HCEC 1CT (cell line): ENCODE results near the gene SBK2.

Source experiments
- DNase-seq: peaks from one replicate; pipeline ENCODE4 v3.0.0-alpha.2; 2017

Gene SBK2

DNA sequence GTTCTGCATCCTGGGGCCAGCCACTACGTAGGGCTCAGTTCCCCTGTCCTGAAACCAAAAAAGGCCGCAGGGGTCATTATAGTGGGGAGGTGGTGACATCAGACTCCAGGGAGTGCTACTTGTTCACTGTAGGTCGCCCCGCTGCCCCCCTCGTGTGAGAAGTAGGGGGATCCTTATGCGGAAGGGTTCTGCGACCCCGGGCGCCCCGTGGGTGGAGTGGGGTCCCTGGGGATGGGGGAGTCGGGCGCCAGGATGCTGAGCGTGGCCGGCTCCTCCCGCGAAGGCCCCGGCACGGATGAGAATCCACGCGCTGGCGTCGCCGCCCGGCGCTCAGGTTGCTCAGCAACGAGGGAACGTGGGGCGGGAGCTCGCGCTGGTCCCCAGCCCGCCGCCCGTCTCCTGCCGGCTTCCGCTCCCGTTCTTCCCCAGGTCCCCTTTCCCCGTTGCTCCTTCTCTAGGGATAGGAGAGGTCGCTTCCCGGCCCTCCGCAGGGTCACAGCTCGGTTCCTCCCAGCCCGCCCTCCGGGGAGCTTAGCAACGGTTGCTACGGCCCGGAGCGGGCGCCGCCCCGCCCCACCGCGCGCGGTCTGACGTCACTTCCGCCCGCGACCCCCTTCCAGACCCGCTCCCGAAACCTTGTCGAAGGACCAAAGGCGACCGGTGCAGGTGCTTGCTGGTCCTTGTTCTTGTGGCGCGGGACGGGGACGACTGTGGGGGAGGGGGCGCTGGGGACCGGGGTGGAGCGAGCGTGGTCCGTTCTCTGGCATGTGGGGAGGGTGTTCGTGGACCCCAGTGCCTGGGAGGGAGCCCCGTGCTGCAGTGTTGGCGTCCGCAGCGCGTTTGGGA is 52.1 kb downstream of the SBK2 start, which contains the start of gene NAT14:
NAT14 (plus strand) TSS at position 596 of the 846 bp plus-strand sequence. CDS start 521 bp downstream, outside the sequence.
- DNase-seq, result peak; percentile 40

DNA sequence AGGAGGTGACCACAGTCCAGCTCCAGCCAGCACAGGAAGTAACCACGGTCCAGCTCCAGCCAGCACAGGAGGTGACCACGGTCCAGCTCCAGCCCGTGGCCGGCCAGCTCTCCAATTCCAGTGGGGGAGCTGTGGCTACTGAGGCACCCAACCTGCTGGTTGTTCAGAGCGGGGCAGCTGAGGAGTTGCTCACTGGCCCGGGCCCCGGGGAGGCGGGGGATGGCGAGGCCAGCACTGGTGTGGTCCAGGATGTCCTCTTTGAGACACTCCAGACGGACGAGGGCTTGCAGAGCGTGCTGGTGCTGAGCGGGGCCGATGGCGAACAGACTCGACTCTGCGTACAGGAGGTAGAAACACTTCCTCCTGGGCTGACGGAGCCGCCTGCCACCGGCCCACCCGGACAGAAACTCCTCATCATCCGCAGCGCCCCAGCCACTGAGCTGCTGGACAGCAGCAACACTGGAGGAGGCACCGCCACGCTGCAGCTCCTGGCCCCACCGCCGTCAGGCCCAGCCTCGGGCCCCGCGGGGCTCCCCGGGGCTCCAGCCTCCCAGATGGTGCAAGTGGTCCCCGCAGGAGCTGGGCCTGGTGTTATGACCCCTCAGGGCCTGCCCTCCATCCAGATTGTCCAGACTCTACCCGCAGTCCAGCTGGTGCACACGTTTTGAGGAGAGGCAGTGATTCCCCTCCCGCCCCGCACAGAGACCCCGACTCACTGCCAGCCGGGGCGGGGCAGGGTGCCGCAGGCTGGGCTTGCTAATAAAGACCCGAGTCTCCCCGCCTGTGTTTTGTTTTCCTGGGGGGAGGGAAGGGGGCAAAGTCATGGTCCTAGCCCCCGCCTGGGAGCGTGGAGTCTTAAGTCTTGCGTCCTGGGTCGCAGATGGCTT is 53.0 kb downstream of the SBK2 start:
- DNase-seq, result no peak

DNA sequence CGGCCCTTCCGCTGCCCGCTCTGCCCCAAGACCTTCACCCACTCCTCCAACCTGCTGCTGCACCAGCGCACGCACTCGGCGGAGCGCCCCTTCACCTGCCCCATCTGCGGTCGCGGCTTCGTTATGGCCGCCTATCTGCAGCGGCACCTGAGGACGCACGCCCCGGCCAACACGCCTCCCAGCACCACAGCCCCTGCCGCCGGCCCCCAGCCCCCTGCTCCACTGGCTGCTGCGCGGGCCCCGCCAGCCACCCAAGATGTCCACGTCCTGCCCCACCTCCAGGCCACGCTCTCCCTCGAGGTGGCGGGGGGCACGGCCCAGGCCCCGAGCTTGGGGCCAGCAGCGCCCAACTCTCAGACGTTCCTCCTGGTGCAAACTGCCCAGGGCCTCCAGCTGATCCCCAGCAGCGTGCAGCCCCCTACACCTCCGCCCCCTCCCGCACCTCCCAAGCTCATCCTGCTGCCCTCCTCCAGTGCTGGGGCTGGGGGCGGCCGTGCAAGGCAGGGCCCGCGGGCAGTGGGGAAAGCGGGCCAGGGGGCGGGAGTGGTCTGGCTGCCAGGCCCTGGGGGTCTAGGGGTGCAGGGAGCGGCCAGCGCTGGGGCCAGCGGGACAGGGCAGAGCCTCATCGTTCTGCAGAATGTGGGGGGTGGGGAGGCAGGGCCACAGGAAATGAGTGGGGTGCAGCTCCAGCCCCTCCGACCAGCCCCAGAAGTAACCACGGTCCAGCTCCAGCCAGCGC is 53.8 kb downstream of the SBK2 start:
- no peak for DNase-seq

DNA sequence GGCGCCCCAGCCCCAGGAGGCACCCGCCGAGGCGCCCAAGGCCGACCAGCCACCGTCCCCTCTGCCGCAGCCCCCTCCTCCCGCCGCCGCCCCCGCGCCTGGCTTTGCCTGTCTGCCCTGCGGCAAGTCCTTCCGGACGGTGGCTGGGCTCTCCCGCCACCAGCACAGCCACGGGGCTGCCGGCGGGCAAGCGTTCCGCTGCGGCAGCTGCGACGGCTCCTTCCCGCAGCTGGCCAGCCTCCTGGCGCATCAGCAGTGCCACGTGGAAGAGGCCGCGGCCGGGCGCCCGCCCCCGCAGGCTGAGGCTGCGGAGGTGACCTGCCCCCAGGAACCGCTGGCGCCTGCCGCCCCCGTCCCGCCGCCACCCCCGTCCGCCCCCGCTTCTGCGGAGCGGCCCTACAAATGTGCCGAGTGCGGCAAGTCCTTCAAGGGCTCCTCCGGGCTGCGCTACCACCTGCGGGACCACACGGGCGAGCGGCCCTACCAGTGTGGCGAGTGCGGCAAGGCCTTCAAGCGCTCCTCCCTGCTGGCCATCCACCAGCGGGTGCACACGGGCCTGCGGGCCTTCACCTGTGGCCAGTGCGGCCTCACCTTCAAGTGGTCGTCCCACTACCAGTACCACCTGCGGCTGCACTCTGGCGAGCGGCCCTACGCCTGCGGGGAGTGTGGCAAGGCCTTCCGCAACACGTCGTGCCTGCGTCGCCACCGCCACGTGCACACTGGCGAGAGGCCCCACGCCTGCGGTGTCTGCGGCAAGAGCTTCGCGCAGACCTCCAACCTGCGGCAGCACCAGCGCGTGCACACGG is 54.6 kb downstream of the SBK2 start:
- no peak for DNase-seq

DNA sequence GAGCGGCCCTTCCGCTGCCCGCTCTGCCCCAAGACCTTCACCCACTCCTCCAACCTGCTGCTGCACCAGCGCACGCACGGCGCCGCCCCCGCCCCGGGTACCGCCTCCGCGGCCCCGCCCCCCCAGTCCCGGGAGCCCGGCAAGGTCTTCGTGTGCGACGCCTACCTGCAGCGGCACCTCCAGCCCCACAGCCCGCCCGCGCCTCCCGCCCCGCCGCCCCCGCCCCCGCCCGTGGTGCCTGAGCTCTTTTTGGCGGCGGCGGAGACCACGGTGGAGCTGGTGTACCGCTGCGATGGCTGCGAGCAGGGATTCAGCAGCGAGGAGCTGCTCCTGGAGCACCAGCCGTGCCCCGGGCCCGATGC is 55.2 kb downstream of the SBK2 start:
- no peak for DNase-seq

DNA sequence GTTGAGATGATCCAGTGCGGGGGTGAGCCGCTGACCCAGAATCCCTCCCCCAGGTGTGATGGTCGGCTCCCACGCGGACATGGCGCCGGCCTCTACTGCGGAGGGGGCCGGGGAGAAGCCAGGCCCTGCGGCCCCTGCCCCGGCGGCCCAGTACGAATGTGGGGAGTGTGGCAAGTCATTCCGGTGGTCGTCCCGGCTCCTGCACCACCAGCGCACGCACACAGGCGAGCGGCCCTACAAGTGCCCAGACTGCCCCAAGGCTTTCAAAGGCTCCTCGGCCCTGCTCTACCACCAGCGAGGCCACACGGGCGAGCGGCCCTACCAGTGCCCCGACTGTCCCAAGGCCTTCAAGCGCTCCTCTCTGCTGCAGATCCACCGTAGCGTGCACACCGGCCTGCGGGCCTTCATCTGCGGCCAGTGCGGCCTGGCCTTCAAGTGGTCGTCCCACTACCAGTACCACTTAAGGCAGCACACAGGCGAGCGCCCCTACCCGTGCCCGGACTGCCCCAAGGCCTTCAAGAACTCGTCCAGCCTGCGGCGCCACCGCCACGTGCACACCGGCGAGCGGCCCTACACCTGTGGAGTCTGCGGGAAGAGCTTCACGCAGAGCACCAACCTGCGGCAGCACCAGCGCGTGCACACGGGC is 55.7 kb downstream of the SBK2 start:
- no peak for DNase-seq

DNA sequence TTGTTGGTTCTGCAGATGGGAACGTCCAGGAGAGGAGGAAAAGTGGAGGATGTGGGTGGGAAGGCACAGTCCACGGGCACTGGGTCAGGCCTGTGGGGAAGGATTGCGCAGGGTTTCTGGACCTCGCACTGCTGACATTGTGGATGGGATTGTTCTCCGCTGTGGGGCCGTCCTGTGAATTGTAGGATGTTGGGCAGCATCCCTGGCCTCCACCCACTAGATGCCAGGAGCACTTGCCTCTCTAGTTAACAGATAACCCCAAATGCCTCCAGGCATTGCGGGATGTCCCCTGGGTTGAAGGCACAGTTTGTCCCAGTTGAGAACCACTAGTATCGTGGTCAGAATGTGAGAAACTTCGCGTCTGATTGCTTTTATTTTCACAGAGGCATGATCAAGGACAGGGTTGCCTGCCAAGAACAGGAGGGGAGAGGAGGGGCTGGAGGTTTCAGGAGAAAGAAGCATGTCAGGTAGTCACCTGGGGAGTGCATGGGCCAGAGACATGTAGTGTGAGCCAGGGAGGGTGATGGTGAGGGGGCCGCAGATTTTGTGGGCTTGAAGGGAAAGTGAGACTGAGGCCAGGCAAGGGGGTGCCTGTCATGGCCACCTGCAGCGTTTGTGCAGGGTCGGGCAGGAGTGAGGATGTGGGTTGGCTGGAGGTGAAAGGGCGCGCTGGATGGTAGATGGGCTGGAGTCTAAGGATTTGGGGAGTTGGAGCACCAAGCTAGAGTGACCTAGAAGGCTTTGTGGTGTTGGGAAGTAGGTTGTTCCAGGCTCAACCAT is 57.3 kb downstream of the SBK2 start:
- no peak for DNase-seq

DNA sequence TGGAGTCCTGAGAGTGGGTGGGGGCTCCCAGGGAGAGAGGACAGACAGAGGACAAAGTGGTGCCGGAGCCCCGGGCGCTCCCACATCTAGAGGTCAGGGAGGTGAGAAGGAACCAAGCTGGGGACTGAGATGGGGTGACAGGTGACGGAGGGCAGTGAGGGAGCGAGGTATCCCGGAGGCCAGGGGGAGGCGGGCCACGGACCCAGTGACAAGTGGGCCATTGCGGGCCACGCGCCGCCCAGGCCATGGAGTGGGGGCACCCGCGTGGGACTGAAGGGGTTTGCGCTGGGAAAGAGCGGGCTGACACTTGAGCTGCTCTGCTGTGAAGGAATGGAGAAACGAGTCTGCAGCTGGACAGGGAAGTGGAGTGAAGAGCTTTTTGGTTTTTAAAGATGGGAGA is 57.9 kb downstream of the SBK2 start:
- DNase-seq, result no peak
